C4-2B (cell line): Measurements from ENCODE around the gene ARHGEF26.

Experiments
- H3K27ac ChIP-seq: fragments of 450-650 bp; 2 replicates; pipeline ENCODE4 v1.5.1; 2017
- ZFX ChIP-seq: fragments of 450-650 bp; IDR thresholded peaks from 2 replicates; pipeline ENCODE4 v1.6.1; 2017
- TF ChIP-seq, protein P1 (sequence below): fragments of 450-650 bp; conservative IDR thresholded peaks from 2 replicates; pipeline ENCODE4 v1.5.1; 2017; ENCODE audit warnings: mild to moderate bottlenecking

The ARHGEF26 gene

DNA sequence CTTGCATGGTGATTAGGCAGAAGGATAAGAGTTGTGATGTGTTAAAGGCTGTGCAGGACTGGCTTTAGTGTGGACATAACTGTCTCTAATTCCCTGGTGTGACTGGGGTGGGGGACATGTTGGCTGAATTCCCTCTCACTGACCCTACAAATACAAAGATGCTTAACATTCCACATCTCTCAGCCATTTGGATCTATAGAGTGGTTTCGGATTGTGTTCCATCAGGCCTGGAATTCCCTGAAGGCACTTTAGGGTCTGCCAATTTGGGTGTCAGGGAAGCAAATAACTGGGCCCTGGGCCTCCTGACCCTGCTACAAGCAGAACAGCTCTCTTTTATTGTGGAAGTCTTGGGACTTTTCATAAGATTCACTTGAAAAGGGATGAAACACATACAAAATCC is 56.2 kb downstream of the ARHGEF26 start:
- TF ChIP-seq ZFX: no peak
- TF ChIP-seq, protein P1, sequence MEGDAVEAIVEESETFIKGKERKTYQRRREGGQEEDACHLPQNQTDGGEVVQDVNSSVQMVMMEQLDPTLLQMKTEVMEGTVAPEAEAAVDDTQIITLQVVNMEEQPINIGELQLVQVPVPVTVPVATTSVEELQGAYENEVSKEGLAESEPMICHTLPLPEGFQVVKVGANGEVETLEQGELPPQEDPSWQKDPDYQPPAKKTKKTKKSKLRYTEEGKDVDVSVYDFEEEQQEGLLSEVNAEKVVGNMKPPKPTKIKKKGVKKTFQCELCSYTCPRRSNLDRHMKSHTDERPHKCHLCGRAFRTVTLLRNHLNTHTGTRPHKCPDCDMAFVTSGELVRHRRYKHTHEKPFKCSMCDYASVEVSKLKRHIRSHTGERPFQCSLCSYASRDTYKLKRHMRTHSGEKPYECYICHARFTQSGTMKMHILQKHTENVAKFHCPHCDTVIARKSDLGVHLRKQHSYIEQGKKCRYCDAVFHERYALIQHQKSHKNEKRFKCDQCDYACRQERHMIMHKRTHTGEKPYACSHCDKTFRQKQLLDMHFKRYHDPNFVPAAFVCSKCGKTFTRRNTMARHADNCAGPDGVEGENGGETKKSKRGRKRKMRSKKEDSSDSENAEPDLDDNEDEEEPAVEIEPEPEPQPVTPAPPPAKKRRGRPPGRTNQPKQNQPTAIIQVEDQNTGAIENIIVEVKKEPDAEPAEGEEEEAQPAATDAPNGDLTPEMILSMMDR: no peak
- no peak overlapping the region for H3K27ac ChIP-seq

DNA sequence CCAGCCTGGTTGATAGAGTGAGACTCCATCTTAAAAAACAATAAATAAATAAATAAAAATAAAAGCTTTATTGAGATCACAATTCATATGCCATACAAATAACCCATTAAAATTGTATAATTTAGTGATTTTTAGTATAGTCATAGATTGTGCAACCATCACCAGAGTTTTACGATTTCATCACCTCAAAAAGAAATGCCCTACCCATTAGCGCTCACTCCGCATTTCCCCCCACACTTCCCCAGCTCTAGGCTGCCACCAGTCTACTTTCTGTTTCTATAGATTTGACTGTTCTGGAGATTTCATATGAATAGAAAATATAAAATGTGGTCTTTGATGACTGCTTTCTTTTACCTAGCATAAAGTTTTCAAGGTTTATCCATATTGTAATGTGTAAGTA is 57.0 kb downstream of the ARHGEF26 start:
- H3K27ac ChIP-seq: no peak overlapping the region
- no peak for TF ChIP-seq ZFX
- TF ChIP-seq, protein P1: no peak

DNA sequence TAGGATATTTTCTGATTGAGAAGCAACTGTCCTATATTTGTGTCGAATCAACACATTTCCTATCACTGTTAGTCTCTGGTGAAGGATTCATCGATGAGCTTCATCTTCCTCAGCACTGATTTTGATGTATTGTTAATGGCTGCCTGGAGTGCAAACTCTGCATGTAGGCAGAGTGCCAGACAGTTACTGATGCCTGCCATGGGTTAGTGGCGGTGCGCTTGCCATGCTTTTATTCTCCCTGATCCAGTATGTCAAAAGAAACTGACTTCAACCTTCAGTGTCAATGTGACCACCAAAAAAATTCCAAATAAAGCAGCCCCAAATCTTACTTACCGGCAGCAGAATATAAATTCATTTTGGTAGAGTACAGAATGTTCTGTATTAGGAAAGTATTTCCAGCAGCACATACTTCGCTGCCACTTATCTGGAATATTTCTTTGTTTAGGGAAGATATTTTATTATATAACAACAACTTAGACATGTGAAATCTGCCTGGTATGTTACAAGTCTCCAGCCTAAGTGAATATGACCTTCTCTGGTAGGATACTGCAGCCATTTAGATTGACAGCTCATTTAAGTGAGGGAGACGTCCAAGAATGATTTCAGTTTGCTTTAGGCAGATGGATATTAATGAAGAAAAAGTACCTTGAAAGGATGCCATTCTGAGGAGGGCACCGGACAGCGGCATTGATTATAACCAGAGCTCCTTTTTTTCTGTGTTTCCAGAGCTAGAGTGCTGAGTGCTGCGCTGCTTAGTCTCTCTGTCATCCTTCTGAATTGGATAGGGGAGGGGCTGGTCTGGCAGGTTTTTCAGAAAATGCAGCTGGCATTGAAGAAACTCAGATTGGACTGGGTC is 59.9 kb downstream of the ARHGEF26 start:
- TF ChIP-seq ZFX: no peak
- TF ChIP-seq, protein P1: no peak
- no peak overlapping the region; the same call in 1 of the 2 replicates for H3K27ac ChIP-seq

DNA sequence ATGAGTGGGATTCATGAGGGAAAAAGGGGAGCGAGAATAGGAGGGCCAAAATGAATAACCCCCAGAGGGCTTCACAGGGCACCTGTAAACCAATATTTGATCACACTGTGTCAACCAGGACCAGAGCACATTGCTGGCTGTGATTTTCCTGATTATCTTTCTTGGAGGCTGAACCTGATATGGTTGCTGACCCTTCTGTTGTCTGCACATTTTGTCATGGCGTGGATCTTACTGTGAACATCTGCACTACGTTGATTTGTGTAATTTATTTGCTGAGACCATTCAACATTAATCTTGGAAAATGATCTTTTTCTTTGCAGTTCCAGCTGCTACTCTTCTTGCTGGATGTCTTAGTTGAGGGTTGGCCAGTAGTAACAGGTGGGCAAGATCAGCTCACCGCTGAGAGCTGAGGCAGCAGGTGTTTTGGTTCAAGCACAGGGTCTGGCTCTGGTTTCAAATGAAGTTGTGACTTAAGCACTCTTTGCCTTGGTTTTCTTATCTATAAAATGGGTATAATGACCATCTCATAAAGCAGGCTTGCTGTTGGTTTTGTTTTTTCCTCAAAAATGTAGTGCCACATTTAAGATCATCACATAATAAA is 61.2 kb downstream of the ARHGEF26 start:
- TF ChIP-seq ZFX: no peak
- TF ChIP-seq, protein P1: no peak
- no peak overlapping the region for H3K27ac ChIP-seq

DNA sequence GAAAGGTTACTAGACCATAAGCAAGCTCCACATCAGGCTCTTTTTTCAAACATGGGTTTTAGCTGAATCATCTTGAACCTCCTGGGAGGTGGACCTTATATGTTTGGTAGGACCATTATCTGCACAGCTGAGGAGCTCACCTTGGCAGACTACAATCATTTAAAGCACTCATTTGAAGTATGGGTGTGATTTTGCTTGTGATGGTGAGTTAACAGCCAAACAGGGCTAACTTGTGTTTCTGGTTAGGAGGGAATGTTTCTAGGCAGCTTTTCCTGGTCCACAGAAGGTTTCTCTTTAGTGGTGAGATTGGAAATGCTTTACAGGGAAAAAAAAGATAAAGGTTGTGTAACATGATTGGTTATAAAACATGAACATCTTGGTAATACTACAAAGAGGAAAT is 61.8 kb downstream of the ARHGEF26 start:
- H3K27ac ChIP-seq: no peak overlapping the region
- no peak for TF ChIP-seq ZFX
- TF ChIP-seq, protein P1: no peak

DNA sequence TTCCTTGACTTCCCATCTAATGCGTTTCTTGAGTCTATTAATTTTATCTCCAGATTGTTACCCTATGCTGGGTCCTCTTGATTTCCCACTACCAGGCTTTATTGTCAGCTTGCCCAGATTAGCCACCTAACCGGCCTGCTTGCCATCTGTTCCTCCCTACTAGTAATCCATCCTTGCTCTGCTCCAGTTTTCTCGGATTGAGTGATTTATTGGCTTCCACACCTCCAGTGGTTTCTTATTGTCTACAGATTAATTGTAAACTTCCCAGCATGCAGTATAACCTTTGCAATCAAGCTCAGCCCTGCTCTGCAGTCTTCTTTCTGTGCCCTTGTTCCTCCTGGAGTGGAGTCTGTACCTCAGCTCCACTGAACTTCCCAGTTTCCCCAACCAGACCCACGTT is 63.4 kb downstream of the ARHGEF26 start:
- TF ChIP-seq, protein P1: no peak
- no peak for TF ChIP-seq ZFX
- no peak overlapping the region for H3K27ac ChIP-seq

DNA sequence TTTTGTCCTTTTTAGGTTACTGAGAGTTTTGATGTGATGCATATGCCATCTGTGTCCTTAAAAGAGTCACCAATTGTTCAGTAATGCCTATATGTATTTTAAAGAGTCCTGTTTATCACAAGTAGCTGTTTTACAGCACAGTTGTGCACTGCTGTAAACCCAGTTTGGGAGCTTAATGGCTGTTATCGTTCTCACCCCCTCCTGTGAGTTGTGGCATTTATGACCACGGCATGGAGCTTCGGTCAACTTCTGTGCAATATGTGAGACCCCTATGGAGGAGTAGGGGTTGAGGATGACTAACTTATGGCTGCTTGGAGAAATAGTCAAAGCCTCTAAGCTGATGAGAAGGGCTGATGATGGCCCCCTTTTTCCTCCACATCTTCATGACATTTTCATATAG is 67.2 kb downstream of the ARHGEF26 start:
- no peak overlapping the region for H3K27ac ChIP-seq

More for the DNA sequence above, 67.2 kb downstream of the ARHGEF26 start:
- TF ChIP-seq, protein P1: no peak
- no peak for TF ChIP-seq ZFX
